ENCODE measurements around the gene C1QTNF4.
"Not testable (repeated sequence)": the region's sequence is repeated elsewhere in the genome, so short reads cannot be mapped to it uniquely, and the experiment has no call there.

Gene C1QTNF4

GRCh38 chr11:47565340-47566148, 28.7 kb downstream of the C1QTNF4 start, which contains the start of gene PTPMT1:
TSS of gene PTPMT1 (plus strand) at chr11:47565599. CDS start at chr11:47565623, 24 bp downstream.
- peak; percentile 60 to 82 for DNase-seq

GRCh38 chr11:47564933-47565339, 29.3 kb downstream of the C1QTNF4 start:
- DNase-seq, result no peak

GRCh38 chr11:47564366-47564765, 29.8 kb downstream of the C1QTNF4 start:
- not testable (repeated sequence) for DNase-seq

GRCh38 chr11:47562393-47562792, 31.8 kb downstream of the C1QTNF4 start:
- DNase-seq, result not testable (repeated sequence)

- no peak for DNase-seq
These were observed 33.8 kb downstream of the C1QTNF4 start for GRCh38 chr11:47560426-47560825.

- no peak for DNase-seq
These were observed 35.5 kb downstream of the C1QTNF4 start for GRCh38 chr11:47558695-47559094.

- not testable (repeated sequence) for DNase-seq
These were observed 37.2 kb downstream of the C1QTNF4 start for GRCh38 chr11:47557004-47557403.

- no peak for DNase-seq
These were observed 40.8 kb downstream of the C1QTNF4 start for GRCh38 chr11:47553406-47553743.

GRCh38 chr11:47552566-47553405, 41.4 kb downstream of the C1QTNF4 start, which contains the start of gene CELF1:
TSS of gene CELF1 (minus strand) at chr11:47553132. CDS start at chr11:47499523, 53,609 bp downstream.
- peak; percentile 92 to 94 for DNase-seq

GRCh38 chr11:47552056-47552565, 42.1 kb downstream of the C1QTNF4 start:
- DNase-seq, result peak; percentile 61 to 69

- DNase-seq, result peak; percentile 53
These were observed 43.1 kb downstream of the C1QTNF4 start for GRCh38 chr11:47551086-47551485.

GRCh38 chr11:47550288-47551047, 43.7 kb downstream of the C1QTNF4 start:
- DNase-seq, result peak; percentile 39 to 74

- not testable (repeated sequence) for DNase-seq
These were observed 47.9 kb downstream of the C1QTNF4 start for GRCh38 chr11:47546274-47546673.

- DNase-seq, result no peak
These were observed 48.9 kb downstream of the C1QTNF4 start for GRCh38 chr11:47545298-47545697.

GRCh38 chr11:47541070-47541469, 53.1 kb downstream of the C1QTNF4 start:
- no peak for DNase-seq

GRCh38 chr11:47539681-47540039, 54.6 kb downstream of the C1QTNF4 start:
- DNase-seq, result no peak
